ENCODE data around the gene KSR1. TPM values are rescaled to one million over a fixed set of nuclear protein-coding genes. Genes with fewer than 3 reads are reported as not detected.
"Not testable (repeated sequence)": the region's sequence is repeated elsewhere in the genome, so short reads cannot be mapped to it uniquely, and the experiment has no call there.

Gene KSR1
- total and polyA plus RNA-seq, 3 donors from 2014 or later = 44.8 to 80.7 (median 63.7) TPM

DNA sequence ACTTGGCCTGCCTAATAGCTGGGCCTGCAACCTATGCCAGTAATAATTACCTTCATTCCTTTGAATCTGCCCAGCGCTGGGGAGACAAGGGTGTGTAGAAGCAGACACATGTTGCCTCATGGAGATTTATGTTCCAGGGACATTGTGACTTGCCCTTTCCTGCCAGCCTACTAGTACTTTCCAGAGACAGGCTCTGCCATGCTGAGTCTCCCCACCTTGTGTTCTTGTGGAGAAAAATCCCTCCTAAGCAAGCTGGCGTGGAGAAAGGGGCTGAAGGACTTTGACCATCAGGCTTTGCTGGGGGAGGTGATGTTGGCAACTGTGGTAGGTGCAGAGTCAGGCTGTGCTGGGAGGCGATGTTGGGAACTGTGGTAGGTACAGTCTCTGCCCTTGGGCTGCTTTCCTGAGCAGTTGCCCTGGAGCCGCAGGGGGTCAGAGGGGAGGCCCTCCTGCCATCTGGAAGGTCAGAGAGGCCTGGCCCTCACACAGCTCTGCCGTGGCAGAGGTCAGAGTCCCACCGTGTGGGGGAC lies 4.0 kb downstream of the KSR1 start:
- 72 to 90% methylated on average over 6 of the region's 6 CpGs for WGBS, 2 donors
- Histone ChIP-seq H3K4me1 (peaks cover 13% of the 10 kb centered on the region), H3K4me3 (no peak overlapping the region), H3K36me3 (ENCODE audit: low read depth, missing control alignments) (no peaks in the 10 kb centered on the region), H3K27me3 (no peaks in the 10 kb centered on the region), H3K9me3 (no peaks in the 10 kb centered on the region), H3K27ac (no peak overlapping the region)
- intact Hi-C loops (cut with DNase I; ENCODE audit: low total_unique reads) = no loop called here
- no peak for TF ChIP-seq POLR2A (IDR thresholded peaks at IDR 0.05)
- DNase-seq = no peak

DNA sequence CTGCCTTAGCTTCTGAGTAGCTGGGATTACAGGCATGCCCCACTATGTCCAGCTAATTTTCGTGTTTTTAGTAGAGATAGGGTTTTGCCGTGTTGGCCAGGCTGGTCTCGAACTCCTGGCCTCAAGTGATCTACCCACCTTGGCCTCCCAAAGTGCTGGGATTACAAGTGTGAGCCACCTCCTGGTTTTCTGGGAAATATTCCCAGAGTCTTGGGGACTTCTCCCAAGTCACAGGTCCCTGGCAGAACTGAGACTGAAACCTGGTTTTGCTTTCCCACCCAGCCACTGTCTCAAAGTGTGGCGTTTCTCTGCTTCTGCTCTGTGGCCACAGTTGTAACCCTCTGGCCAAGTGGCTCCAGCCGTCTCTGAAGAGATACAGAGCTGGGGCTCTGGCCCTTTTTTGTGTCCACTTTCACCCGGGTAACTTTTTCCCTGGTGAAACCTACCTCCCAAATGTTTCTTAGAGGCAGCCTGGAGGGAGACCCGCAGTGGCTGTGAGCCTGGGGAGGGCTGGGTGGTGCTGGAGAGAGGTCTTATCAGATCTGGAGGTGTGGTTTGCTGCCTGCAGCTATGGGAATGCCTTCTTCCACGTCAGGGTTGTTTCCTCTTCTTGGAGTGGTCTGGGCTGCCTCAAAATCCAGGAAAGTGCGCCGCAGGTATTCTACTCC lies 5.1 kb downstream of the KSR1 start:
- Histone ChIP-seq H3K27ac (no peak overlapping the region), H3K9me3 (no peaks in the 10 kb centered on the region), H3K27me3 (no peaks in the 10 kb centered on the region), H3K4me1 (peaks cover 13% of the 10 kb centered on the region), H3K4me3 (no peak overlapping the region), H3K36me3 (ENCODE audit: low read depth, missing control alignments) (no peaks in the 10 kb centered on the region)
- DNase-seq = no peak
- 82 to 85% methylated on average over 5 to 10 of the region's 10 CpGs for WGBS, 2 donors
- intact Hi-C loops (cut with DNase I; ENCODE audit: low total_unique reads) = no loop called here
- TF ChIP-seq, protein P1, sequence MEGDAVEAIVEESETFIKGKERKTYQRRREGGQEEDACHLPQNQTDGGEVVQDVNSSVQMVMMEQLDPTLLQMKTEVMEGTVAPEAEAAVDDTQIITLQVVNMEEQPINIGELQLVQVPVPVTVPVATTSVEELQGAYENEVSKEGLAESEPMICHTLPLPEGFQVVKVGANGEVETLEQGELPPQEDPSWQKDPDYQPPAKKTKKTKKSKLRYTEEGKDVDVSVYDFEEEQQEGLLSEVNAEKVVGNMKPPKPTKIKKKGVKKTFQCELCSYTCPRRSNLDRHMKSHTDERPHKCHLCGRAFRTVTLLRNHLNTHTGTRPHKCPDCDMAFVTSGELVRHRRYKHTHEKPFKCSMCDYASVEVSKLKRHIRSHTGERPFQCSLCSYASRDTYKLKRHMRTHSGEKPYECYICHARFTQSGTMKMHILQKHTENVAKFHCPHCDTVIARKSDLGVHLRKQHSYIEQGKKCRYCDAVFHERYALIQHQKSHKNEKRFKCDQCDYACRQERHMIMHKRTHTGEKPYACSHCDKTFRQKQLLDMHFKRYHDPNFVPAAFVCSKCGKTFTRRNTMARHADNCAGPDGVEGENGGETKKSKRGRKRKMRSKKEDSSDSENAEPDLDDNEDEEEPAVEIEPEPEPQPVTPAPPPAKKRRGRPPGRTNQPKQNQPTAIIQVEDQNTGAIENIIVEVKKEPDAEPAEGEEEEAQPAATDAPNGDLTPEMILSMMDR (IDR thresholded peaks at IDR 0.05) = no peak
- no peak for TF ChIP-seq POLR2A (IDR thresholded peaks at IDR 0.05)

DNA sequence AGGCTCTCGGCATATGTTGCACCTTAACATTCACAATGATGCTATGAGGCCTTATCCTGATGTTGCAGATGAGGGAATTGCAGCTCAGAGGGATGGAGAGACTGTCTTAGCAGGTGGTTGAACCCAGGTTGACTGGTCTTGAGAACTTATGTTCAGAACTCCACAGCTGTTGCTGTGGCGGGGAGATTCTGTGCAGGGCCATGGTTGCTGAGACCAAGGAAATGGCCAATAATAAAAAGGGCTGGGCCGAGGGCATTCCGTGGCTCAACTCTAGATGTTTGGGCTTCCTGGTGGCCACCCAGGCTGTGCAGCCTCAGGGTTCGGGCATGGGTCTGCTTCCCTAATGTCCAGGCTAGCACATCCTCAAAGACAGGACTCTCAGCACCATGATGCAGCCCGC lies 5.9 kb downstream of the KSR1 start:
- H3K27me3 ChIP-seq = no peaks in the 10 kb centered on the region
- H3K4me1 ChIP-seq = peaks cover 10% of the 10 kb centered on the region
- intact Hi-C loops (cut with DNase I; ENCODE audit: low total_unique reads) = no loop called here
- H3K27ac ChIP-seq = no peak overlapping the region
- 93 to 95% methylated on average over 6 of the region's 6 CpGs for WGBS, 2 donors
- H3K4me3 ChIP-seq = no peak overlapping the region
- H3K9me3 ChIP-seq = no peaks in the 10 kb centered on the region
- no peak for DNase-seq
- no peaks in the 10 kb centered on the region for H3K36me3 ChIP-seq (ENCODE audit: low read depth, missing control alignments)
- TF ChIP-seq POLR2A (IDR thresholded peaks at IDR 0.05) = no peak
- TF ChIP-seq, protein P1 (IDR thresholded peaks at IDR 0.05) = no peak

GRCh38 chr17:27462714-27463113 lies 6.5 kb downstream of the KSR1 start:
- Histone ChIP-seq H3K27me3 (no peaks in the 10 kb centered on the region), H3K27ac (no peak overlapping the region), H3K36me3 (ENCODE audit: low read depth, missing control alignments) (no peaks in the 10 kb centered on the region), H3K9me3 (no peaks in the 10 kb centered on the region), H3K4me1 (peaks cover 4% of the 10 kb centered on the region), H3K4me3 (no peak overlapping the region)
- WGBS, 2 donors = 87% methylated on average over 3 of the region's 3 CpGs
- intact Hi-C loops (cut with DNase I; ENCODE audit: low total_unique reads) = no loop called here
- TF ChIP-seq POLR2A (IDR thresholded peaks at IDR 0.05) = no peak
- TF ChIP-seq, protein P1 (IDR thresholded peaks at IDR 0.05) = no peak
- DNase-seq = no peak

DNA sequence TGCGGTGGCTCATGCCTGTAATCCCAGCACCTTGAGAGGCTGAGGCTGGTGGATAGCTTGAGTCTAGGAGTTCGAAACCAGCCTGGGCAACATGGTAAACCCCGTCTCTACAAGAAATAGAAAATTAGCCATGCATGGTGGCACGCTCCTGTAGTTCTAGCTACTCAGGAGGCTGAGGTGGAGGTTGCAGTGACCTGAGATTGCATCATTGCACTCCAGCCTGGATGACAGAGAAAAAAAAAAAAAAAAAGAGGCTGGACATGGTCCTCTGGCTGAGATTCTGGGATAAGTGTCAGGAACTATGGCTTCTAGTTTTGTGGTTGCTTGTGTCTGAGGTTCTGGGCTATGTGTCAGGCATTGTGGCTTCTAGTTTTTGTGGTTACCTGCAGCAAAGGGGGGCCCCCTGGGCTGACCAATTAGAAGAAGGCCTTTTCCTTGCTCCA lies 7.0 kb downstream of the KSR1 start:
- H3K27ac ChIP-seq = no peak overlapping the region
- no peak for DNase-seq
- TF ChIP-seq, protein P1 (IDR thresholded peaks at IDR 0.05) = no peak
- TF ChIP-seq POLR2A (IDR thresholded peaks at IDR 0.05) = no peak
- no peaks in the 10 kb centered on the region for H3K4me1 ChIP-seq
- intact Hi-C loops (cut with DNase I; ENCODE audit: low total_unique reads) = no loop called here
- no peak overlapping the region for H3K4me3 ChIP-seq
- H3K36me3 ChIP-seq (ENCODE audit: low read depth, missing control alignments) = no peaks in the 10 kb centered on the region
- no peaks in the 10 kb centered on the region for H3K9me3 ChIP-seq
- 94 to 99% methylated on average over 4 of the region's 4 CpGs for WGBS, 2 donors
- H3K27me3 ChIP-seq = no peaks in the 10 kb centered on the region

DNA sequence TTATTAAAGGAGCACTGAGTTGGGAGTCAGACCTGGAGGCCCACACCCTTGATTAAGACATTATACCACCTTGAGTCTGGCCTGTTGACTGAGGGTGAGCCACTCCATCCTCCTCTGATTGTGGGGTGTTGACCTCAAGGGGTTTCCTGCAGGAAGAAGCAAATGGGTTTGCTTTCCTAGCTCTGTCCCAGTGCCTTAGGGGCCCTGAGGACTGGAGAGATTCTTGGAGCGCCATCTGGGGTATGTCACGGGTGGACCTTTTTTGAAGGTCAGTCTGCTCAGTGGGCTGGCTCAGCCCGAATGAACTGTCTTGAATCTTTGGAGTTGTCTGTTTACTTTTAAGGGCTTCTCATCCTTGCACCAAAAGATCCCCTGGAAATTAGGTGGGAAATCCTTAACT lies 7.8 kb downstream of the KSR1 start:
- DNase-seq; intact Hi-C loops (cut with DNase I; ENCODE audit: low total_unique reads); H3K4me1 ChIP-seq; H3K9me3 ChIP-seq; H3K4me3 ChIP-seq; H3K27me3 ChIP-seq; H3K27ac ChIP-seq; H3K36me3 ChIP-seq (ENCODE audit: low read depth, missing control alignments): not testable (repeated sequence)
- 83 to 97% methylated on average over 3 of the region's 3 CpGs for WGBS, 2 donors

Measured in testis (tissue), 3 donors.